DND-41 (cell line): ENCODE measurements around the gene PCSK1N.
"Not testable (repeated sequence)": the region's sequence is repeated elsewhere in the genome, so short reads cannot be mapped to it uniquely, and the experiment has no call there.

ENCODE experiments used
- ATAC-seq: fragments of 200-7000 bp; cut with Tn5 transposase; 3 replicates; pipeline ENCODE4 v1.9.1; 2021; ENCODE audit warnings: low read depth; ENCODE audit not compliant: insufficient read depth
- DNase-seq: peaks from one replicate; pipeline ENCODE4 v3.0.0-alpha.2; 2020
- H2AFZ ChIP-seq: 2 replicates; pipeline ENCODE4 v1.6.0; 2012; ENCODE audit warnings: low read depth, low read length
- H3K27ac ChIP-seq: 2 replicates; pipeline ENCODE4 v1.5.1; 2012; ENCODE audit warnings: low read length, inconsistent platforms
- H3K27me3 ChIP-seq: fragments of 200-600 bp; sonication (generic); 2 replicates; pipeline ENCODE4 v1.6.0; 2012; ENCODE audit warnings: low read length, mild to moderate bottlenecking, inconsistent platforms; ENCODE audit not compliant: insufficient read depth, poor library complexity
- H3K36me3 ChIP-seq: 2 replicates; pipeline ENCODE4 v1.5.1; 2012; ENCODE audit warnings: low read length, inconsistent platforms; ENCODE audit not compliant: insufficient read depth
- H3K4me1 ChIP-seq: 2 replicates; pipeline ENCODE4 v1.5.1; 2012; ENCODE audit warnings: mild to moderate bottlenecking, low read length; ENCODE audit not compliant: insufficient read depth
- H3K4me2 ChIP-seq: 2 replicates; pipeline ENCODE4 v1.6.0; 2012; ENCODE audit warnings: mild to moderate bottlenecking, moderate library complexity, low read length, inconsistent platforms; ENCODE audit not compliant: insufficient read depth
- H3K4me3 ChIP-seq, 2 experiments: fragments of 200-600 bp in 1 of 2; shearing (Covaris generic) in 1 of 2; 2 replicates each; pipeline ENCODE4 v1.5.1; 2012 to 2016; ENCODE audit warnings: inconsistent platforms in 2 of 2, low read length in 2 of 2, mild to moderate bottlenecking in 2 of 2, low read depth in 1 of 2, moderate library complexity in 1 of 2
- H3K79me2 ChIP-seq: 2 replicates; pipeline ENCODE4 v1.6.0; 2012; ENCODE audit warnings: low read length, inconsistent platforms; ENCODE audit not compliant: insufficient read depth
- H3K9ac ChIP-seq: 2 replicates; pipeline ENCODE4 v1.6.0; 2012; ENCODE audit warnings: low read depth, mild to moderate bottlenecking, inconsistent platforms, low read length, moderate library complexity
- H3K9me3 ChIP-seq: 2 replicates; pipeline ENCODE4 v1.5.1; 2012; ENCODE audit warnings: low read length, moderate library complexity, mild to moderate bottlenecking, inconsistent platforms; ENCODE audit not compliant: insufficient read depth, severe bottlenecking
- H4K20me1 ChIP-seq: 2 replicates; pipeline ENCODE4 v1.6.0; 2012; ENCODE audit warnings: low read length; ENCODE audit not compliant: insufficient read depth
- CTCF ChIP-seq: IDR thresholded peaks from 2 replicates; pipeline ENCODE4 v1.5.1; 2012; ENCODE audit warnings: borderline replicate concordance, low read length, moderate library complexity, mild to moderate bottlenecking; ENCODE audit not compliant: poor library complexity, severe bottlenecking; ENCODE audit errors: extremely low read depth
- EZH2 ChIP-seq: IDR thresholded peaks from 3 replicates; pipeline ENCODE4 v1.6.1; 2012; ENCODE audit warnings: borderline replicate concordance, low read depth, mild to moderate bottlenecking, moderate library complexity, low read length, inconsistent platforms; ENCODE audit not compliant: severe bottlenecking

The PCSK1N gene

GRCh38 chrX:48864210-48864609 lies 28.8 kb upstream of the PCSK1N start:
- H3K27ac ChIP-seq, result no peak overlapping the region

GRCh38 chrX:48854898-48855297 lies 19.5 kb upstream of the PCSK1N start:
- DNase-seq, result peak; percentile 5
- Histone ChIP-seq H3K27ac (no peak overlapping the region), H3K9me3 (no peaks in the 10 kb centered on the region), H3K4me2 (no peak overlapping the region), H3K79me2 (no peaks in the 10 kb centered on the region), H2AFZ (no peak overlapping the region), H3K27me3 (no peaks in the 10 kb centered on the region), H3K4me1 (no peaks in the 10 kb centered on the region), H3K9ac (no peak overlapping the region), H4K20me1 (no peaks in the 10 kb centered on the region), H3K36me3 (no peaks in the 10 kb centered on the region), H3K4me3 (no peak overlapping the region)
- ATAC-seq, result no peak
- TF ChIP-seq EZH2 (no peak), CTCF (peak; percentile 33)

More at GRCh38 chrX:48864210-48864609, 28.8 kb upstream of the PCSK1N start:
- TF ChIP-seq CTCF, result no peak
- no peak for TF ChIP-seq EZH2
- no peaks in the 10 kb centered on the region for H3K79me2 ChIP-seq
- H3K4me3 ChIP-seq, result no peak overlapping the region
- DNase-seq (no peak), ATAC-seq (no peak)
- no peak overlapping the region for H3K4me2 ChIP-seq
- no peaks in the 10 kb centered on the region for H3K4me1 ChIP-seq
- H2AFZ ChIP-seq, result no peak overlapping the region
- H3K27me3 ChIP-seq, result no peaks in the 10 kb centered on the region
- no peak overlapping the region for H3K9ac ChIP-seq
- no peaks in the 10 kb centered on the region for H3K9me3 ChIP-seq
- no peaks in the 10 kb centered on the region for H3K36me3 ChIP-seq
- no peaks in the 10 kb centered on the region for H4K20me1 ChIP-seq

- H3K27me3 ChIP-seq, H4K20me1 ChIP-seq, H3K79me2 ChIP-seq, H3K4me1 ChIP-seq, H3K27ac ChIP-seq, H3K9ac ChIP-seq, H2AFZ ChIP-seq, ATAC-seq, H3K4me3 ChIP-seq, DNase-seq, H3K4me2 ChIP-seq, H3K36me3 ChIP-seq, H3K9me3 ChIP-seq: not testable (repeated sequence)
Observed at GRCh38 chrX:48854121-48854804, 18.9 kb upstream of the PCSK1N start.

- H3K4me1 ChIP-seq, H3K4me3 ChIP-seq, H3K36me3 ChIP-seq, H3K9ac ChIP-seq, H3K4me2 ChIP-seq, ATAC-seq, H3K79me2 ChIP-seq, H4K20me1 ChIP-seq, H3K27ac ChIP-seq, H3K27me3 ChIP-seq, H3K9me3 ChIP-seq, H2AFZ ChIP-seq, DNase-seq: not testable (repeated sequence)
Observed at GRCh38 chrX:48853494-48853893, 18.1 kb upstream of the PCSK1N start.
